ENCODE measurements around the gene RAX.

Gene RAX

GRCh38 chr18:59272891-59273758, at the start of gene RAX:
Gene RAX, minus strand, starts transcription at chr18:59273454. Its CDS starts 248 bp downstream, at chr18:59273206.
- no peak for DNase-seq

- no peak for DNase-seq
These were observed 45.3 kb upstream of the RAX start, which contains the start of gene CPLX4 for GRCh38 chr18:59318460-59319050. Gene CPLX4, minus strand, starts transcription at chr18:59318649. Its CDS starts 187 bp downstream, at chr18:59318462.

GRCh38 chr18:59311631-59312030, 38.4 kb upstream of the RAX start:
- DNase-seq = no peak

GRCh38 chr18:59308938-59309260, 35.6 kb upstream of the RAX start:
- no peak for DNase-seq

- peak; percentile 26 to 59 for DNase-seq
These were observed 35.1 kb upstream of the RAX start for GRCh38 chr18:59308248-59308937.

- no peak for DNase-seq
These were observed 33.4 kb upstream of the RAX start for GRCh38 chr18:59306640-59307039.

GRCh38 chr18:59305295-59305694, 32.0 kb upstream of the RAX start:
- no peak for DNase-seq

- no peak for DNase-seq
These were observed 30.5 kb upstream of the RAX start for GRCh38 chr18:59303656-59304195.

- DNase-seq = no peak
These were observed 29.8 kb upstream of the RAX start for GRCh38 chr18:59303006-59303405.

- DNase-seq = no peak
These were observed 28.7 kb upstream of the RAX start for GRCh38 chr18:59301929-59302328.

GRCh38 chr18:59300676-59301285, 27.5 kb upstream of the RAX start:
- no peak for DNase-seq

- no peak for DNase-seq
These were observed 25.6 kb upstream of the RAX start for GRCh38 chr18:59298871-59299270.

- DNase-seq = no peak
These were observed 20.1 kb upstream of the RAX start for GRCh38 chr18:59293317-59293716.

- DNase-seq = no peak
These were observed 13.1 kb upstream of the RAX start for GRCh38 chr18:59286341-59286740.

GRCh38 chr18:59282341-59282740, 9.1 kb upstream of the RAX start:
- DNase-seq = no peak

GRCh38 chr18:59279722-59280121, 6.5 kb upstream of the RAX start:
- no peak for DNase-seq

- DNase-seq = no peak
These were observed 5.9 kb upstream of the RAX start for GRCh38 chr18:59279193-59279592.

GRCh38 chr18:59278793-59279192, 5.5 kb upstream of the RAX start:
- no peak for DNase-seq

GRCh38 chr18:59276047-59276446, 2.8 kb upstream of the RAX start:
- DNase-seq = no peak

GRCh38 chr18:59275406-59275949, 2.2 kb upstream of the RAX start:
- DNase-seq = no peak

GRCh38 chr18:59274533-59274928, 1.3 kb upstream of the RAX start:
- no peak for DNase-seq

GRCh38 chr18:59273759-59274532, 692 bp upstream of the RAX start:
- no peak for DNase-seq

Measured in NCI-H446 (cell line).